Testis (tissue), 2 donors: ENCODE measurements around the gene PCDHGA11.

ENCODE experiments used
- POLR2A ChIP-seq: fragments of 450-650 bp; IDR thresholded peaks from one replicate; pipeline ENCODE4 v1.6.1; 2017; ENCODE audit warnings: antibody characterized with exemption, mild to moderate bottlenecking, moderate library complexity
- TF ChIP-seq, protein P1 (sequence below), 3 experiments: fragments of 450-650 bp in 2 of 3; fragments of 200-600 bp in 1 of 3; sonication (generic) in 1 of 3; IDR thresholded peaks; one replicate each; pipeline ENCODE4 v1.5.1; 2016 to 2019; ENCODE audit warnings: antibody characterized with exemption in 3 of 3, mild to moderate bottlenecking in 2 of 3, moderate library complexity in 1 of 3

GRCh38 chr5:141389153-141390042, 31.5 kb upstream of the PCDHGA11 start:
- TF ChIP-seq POLR2A, result no peak
- TF ChIP-seq, protein P1, sequence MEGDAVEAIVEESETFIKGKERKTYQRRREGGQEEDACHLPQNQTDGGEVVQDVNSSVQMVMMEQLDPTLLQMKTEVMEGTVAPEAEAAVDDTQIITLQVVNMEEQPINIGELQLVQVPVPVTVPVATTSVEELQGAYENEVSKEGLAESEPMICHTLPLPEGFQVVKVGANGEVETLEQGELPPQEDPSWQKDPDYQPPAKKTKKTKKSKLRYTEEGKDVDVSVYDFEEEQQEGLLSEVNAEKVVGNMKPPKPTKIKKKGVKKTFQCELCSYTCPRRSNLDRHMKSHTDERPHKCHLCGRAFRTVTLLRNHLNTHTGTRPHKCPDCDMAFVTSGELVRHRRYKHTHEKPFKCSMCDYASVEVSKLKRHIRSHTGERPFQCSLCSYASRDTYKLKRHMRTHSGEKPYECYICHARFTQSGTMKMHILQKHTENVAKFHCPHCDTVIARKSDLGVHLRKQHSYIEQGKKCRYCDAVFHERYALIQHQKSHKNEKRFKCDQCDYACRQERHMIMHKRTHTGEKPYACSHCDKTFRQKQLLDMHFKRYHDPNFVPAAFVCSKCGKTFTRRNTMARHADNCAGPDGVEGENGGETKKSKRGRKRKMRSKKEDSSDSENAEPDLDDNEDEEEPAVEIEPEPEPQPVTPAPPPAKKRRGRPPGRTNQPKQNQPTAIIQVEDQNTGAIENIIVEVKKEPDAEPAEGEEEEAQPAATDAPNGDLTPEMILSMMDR (IDR thresholded peaks at IDR 0.05), result no peak
